ENCODE measurements around the gene PGM5.

PGM5 gene

DNA sequence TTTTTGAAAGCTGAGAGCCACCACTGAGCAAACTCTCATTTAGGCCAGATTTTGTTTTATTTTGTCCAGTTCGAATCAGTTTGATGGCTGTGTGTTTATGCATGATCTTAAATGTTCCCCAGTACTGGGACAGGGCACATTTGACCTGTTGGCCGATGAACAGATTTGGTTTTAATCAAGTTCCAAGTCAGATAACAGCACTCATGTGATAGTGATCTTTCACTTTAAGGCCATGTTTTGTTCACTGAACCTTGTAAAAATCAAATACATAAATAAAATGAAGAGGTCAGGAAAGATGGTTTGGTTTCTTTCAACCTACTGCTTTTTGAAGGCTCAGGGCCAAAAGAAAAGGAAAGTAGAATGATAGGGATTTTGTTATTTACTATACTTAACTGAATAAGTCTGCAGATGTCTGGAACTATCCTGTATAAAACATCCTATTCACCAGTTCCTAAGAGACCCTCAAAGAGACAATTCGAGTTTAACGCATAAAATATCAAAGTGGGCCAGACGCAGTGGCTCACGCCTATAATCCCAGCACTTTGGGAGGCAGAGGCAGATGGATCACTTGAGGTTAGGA is 77.2 kb downstream of the PGM5 start:
- TF ChIP-seq FOXP2 (optimal IDR thresholded peaks at IDR 0.05; ENCODE audit: borderline replicate concordance, extremely low read depth, extremely low read length, insufficient read depth) (no peak), REST (IDR thresholded peaks at IDR 0.05; ENCODE audit: insufficient read depth in 1 of 2, low read depth in 2 of 2, low read length in 2 of 2) (no peak), POLR2AphosphoS5 (IDR thresholded peaks at IDR 0.05; ENCODE audit: low read depth, low read length) (no peak), SIN3A (IDR thresholded peaks at IDR 0.05; ENCODE audit: borderline replicate concordance, insufficient read depth, low read length) (no peak), TAF1 (IDR thresholded peaks at IDR 0.05; ENCODE audit: borderline replicate concordance, insufficient read depth, low read length) (no peak)

- TF ChIP-seq FOXP2 (optimal IDR thresholded peaks at IDR 0.05; ENCODE audit: borderline replicate concordance, extremely low read depth, extremely low read length, insufficient read depth): no peak
- TF ChIP-seq SIN3A (IDR thresholded peaks at IDR 0.05; ENCODE audit: borderline replicate concordance, insufficient read depth, low read length): no peak
- no peak for TF ChIP-seq POLR2AphosphoS5 (IDR thresholded peaks at IDR 0.05; ENCODE audit: low read depth, low read length)
- no peak for TF ChIP-seq REST (IDR thresholded peaks at IDR 0.05; ENCODE audit: insufficient read depth in 1 of 2, low read depth in 2 of 2, low read length in 2 of 2)
- no peak for TF ChIP-seq TAF1 (IDR thresholded peaks at IDR 0.05; ENCODE audit: borderline replicate concordance, insufficient read depth, low read length)
Measured at GRCh38 chr9:68437785-68438184, 81.4 kb downstream of the PGM5 start.

- TF ChIP-seq REST (IDR thresholded peaks at IDR 0.05; ENCODE audit: insufficient read depth in 1 of 2, low read depth in 2 of 2, low read length in 2 of 2) (no peak), TAF1 (IDR thresholded peaks at IDR 0.05; ENCODE audit: borderline replicate concordance, insufficient read depth, low read length) (no peak), SIN3A (IDR thresholded peaks at IDR 0.05; ENCODE audit: borderline replicate concordance, insufficient read depth, low read length) (no peak), POLR2AphosphoS5 (IDR thresholded peaks at IDR 0.05; ENCODE audit: low read depth, low read length) (no peak), FOXP2 (optimal IDR thresholded peaks at IDR 0.05; ENCODE audit: borderline replicate concordance, extremely low read depth, extremely low read length, insufficient read depth) (no peak)
Measured at GRCh38 chr9:68443624-68444023, 87.2 kb downstream of the PGM5 start.

GRCh38 chr9:68446836-68447235 is 90.4 kb downstream of the PGM5 start:
- TF ChIP-seq FOXP2 (optimal IDR thresholded peaks at IDR 0.05; ENCODE audit: borderline replicate concordance, extremely low read depth, extremely low read length, insufficient read depth) (no peak), SIN3A (IDR thresholded peaks at IDR 0.05; ENCODE audit: borderline replicate concordance, insufficient read depth, low read length) (no peak), POLR2AphosphoS5 (IDR thresholded peaks at IDR 0.05; ENCODE audit: low read depth, low read length) (no peak), REST (IDR thresholded peaks at IDR 0.05; ENCODE audit: insufficient read depth in 1 of 2, low read depth in 2 of 2, low read length in 2 of 2) (no peak), TAF1 (IDR thresholded peaks at IDR 0.05; ENCODE audit: borderline replicate concordance, insufficient read depth, low read length) (no peak)

Measured in PFSK-1 (cell line).